Activated CD4-positive, alpha-beta T cell treated with anti-CD3 and anti-CD28 coated beads for 36 hours (primary cell): ENCODE measurements around the gene ATP5F1E. TPM values are rescaled to one million over a fixed set of nuclear protein-coding genes. Genes with fewer than 3 reads are reported as not detected.

Experiments used
- ATAC-seq: fragments of 200-7000 bp; cut with Tn5 transposase; one replicate; pipeline ENCODE4 v1.10.0; 2021; ENCODE audit warnings: mild to moderate bottlenecking, moderate library complexity
- CTCF ChIA-PET: fragments of 350-600 bp; sonication (Branson Sonifier 250); formaldehyde crosslinking; loops from one replicate; lab custom pipeline; 2021; ENCODE audit warnings: antibody characterized with exemption; lab: Charles Lee
- POLR2A ChIA-PET: fragments of 350-600 bp; sonication (Branson Sonifier 250); formaldehyde crosslinking; loops from one replicate; lab custom pipeline; 2021; ENCODE audit warnings: antibody characterized with exemption, inconsistent platforms; lab: Charles Lee
- DNase-seq: peaks from one replicate; pipeline ENCODE4 v3.0.0-alpha.2; 2020
- H3K27ac Mint-ChIP-seq: one replicate; pipeline ENCODE4 v1.8.0; 2021; ENCODE audit warnings: mixed read lengths
- H3K27me3 Mint-ChIP-seq: one replicate; pipeline ENCODE4 v1.8.0; 2021; ENCODE audit warnings: mixed read lengths
- H3K36me3 Mint-ChIP-seq: one replicate; pipeline ENCODE4 v1.8.0; 2021; ENCODE audit warnings: low read depth, mixed read lengths
- H3K4me1 Mint-ChIP-seq: one replicate; pipeline ENCODE4 v1.8.0; 2021; ENCODE audit warnings: mixed read lengths
- H3K4me3 Mint-ChIP-seq: one replicate; pipeline ENCODE4 v1.8.0; 2021; ENCODE audit warnings: mild to moderate bottlenecking, moderate library complexity, mixed read lengths
- H3K9me3 Mint-ChIP-seq: one replicate; pipeline ENCODE4 v1.8.0; 2021; ENCODE audit warnings: low read depth, mixed read lengths
- intact Hi-C, 2 experiments: fragments of 100-400 bp; cut with DNase I in 1 of 2; cut with micrococcal nuclease in 1 of 2; formaldehyde crosslinking; loops; one replicate each; pipeline versions ENCODE4 v1.14.2 to v1.15.1; 2022 to 2024; cut with DNase I, micrococcal nuclease
- total RNA-seq, 2 experiments: library from RNA; stranded (reverse); gene quantifications; one replicate each; pipeline ENCODE4 v1.2.3, GENCODE V29; 2021

ATP5F1E gene
- 10 to 100 TPM; 63.5 to 76.1 TPM for total RNA-seq

- peak within 1 kb of the TSS; percentile 96 for H3K27ac Mint-ChIP-seq
- CTCF ChIA-PET, result interaction anchor here (0.8 to 1.4 kb wide), 8 partner anchors 10 to 190 kb away, joined by 3 to 6 read pairs (median 4); no protein-coding TSS in a partner anchor
- DNase-seq (peak; percentile 98), ATAC-seq (peak; percentile 95)
- no peaks in the 10 kb centered on the region for H3K9me3 Mint-ChIP-seq
- peaks cover 70% of the 10 kb centered on the region for H3K36me3 Mint-ChIP-seq
- POLR2A ChIA-PET, result interaction anchor here (0.5 to 1.7 kb wide), 20 partner anchors 8 to 675 kb away, joined by 3 to 16 read pairs (median 3); partner anchors contain the start of genes NELFCD and PRELID3B
- peak within 1 kb of the TSS; percentile 87 for H3K4me3 Mint-ChIP-seq
- no peaks in the 10 kb centered on the region for H3K27me3 Mint-ChIP-seq
- intact Hi-C loops, result loop anchor here (1.0 to 5.0 kb wide), 15 partner anchors 10 to 1640 kb away; partner anchors contain the start of genes NELFCD (in 2 of the 2), PRELID3B (in 2 of the 2), CTSZ (in 1 of the 2) and RAB22A (in 1 of the 2)
- peaks cover 73% of the 10 kb centered on the region for H3K4me1 Mint-ChIP-seq
Observed at GRCh38 chr20:59032023-59032712, at the start of gene ATP5F1E. TSS of gene ATP5F1E (minus strand) at chr20:59032335. CDS start at chr20:59032251, 84 bp downstream.

- Mint-ChIP-seq H3K36me3 (no peaks in the 10 kb centered on the region), H3K9me3 (no peaks in the 10 kb centered on the region), H3K4me1 (peaks cover 23% of the 10 kb centered on the region), H3K27ac (no peak overlapping the region), H3K27me3 (peaks cover 12% of the 10 kb centered on the region), H3K4me3 (no peak overlapping the region)
- intact Hi-C loops, result loop anchor here in 1 of 2 experiments (10.0 kb wide), 1 partner anchor 414 kb away; no protein-coding TSS in a partner anchor
- no peak for ATAC-seq
- ChIA-PET POLR2A (no interaction called here), CTCF (interaction anchor here (0.7 to 0.8 kb wide), 3 partner anchors 14 to 750 kb away, joined by 3 to 4 read pairs (median 4); no protein-coding TSS in a partner anchor)
- no peak for DNase-seq
Observed at GRCh38 chr20:59081036-59081435, 48.9 kb upstream of the ATP5F1E start.

GRCh38 chr20:59078231-59078630 lies 46.1 kb upstream of the ATP5F1E start:
- Mint-ChIP-seq H3K4me1 (peaks cover 49% of the 10 kb centered on the region), H3K36me3 (no peaks in the 10 kb centered on the region), H3K9me3 (no peaks in the 10 kb centered on the region), H3K27me3 (peaks cover 15% of the 10 kb centered on the region), H3K4me3 (no peak overlapping the region), H3K27ac (no peak overlapping the region)
- ATAC-seq, result peak; percentile 63
- no peak for DNase-seq
- intact Hi-C loops, result loop anchor here in 1 of 2 experiments (5.0 to 10.0 kb wide), 2 partner anchors 206 to 593 kb away; no protein-coding TSS in a partner anchor
- POLR2A ChIA-PET, result no interaction called here
- CTCF ChIA-PET, result no interaction called here

- H3K27ac Mint-ChIP-seq, result peak overlapping the region; percentile 52
- CTCF ChIA-PET, result no interaction called here
- no peak overlapping the region for H3K4me3 Mint-ChIP-seq
- no peak for ATAC-seq
- no peaks in the 10 kb centered on the region for H3K9me3 Mint-ChIP-seq
- POLR2A ChIA-PET, result no interaction called here
- intact Hi-C loops, result loop anchor here in 1 of 2 experiments (5.0 to 10.0 kb wide), 2 partner anchors 205 to 593 kb away; no protein-coding TSS in a partner anchor
- DNase-seq, result no peak
- peaks cover 19% of the 10 kb centered on the region for H3K27me3 Mint-ChIP-seq
- no peaks in the 10 kb centered on the region for H3K36me3 Mint-ChIP-seq
- peaks cover 49% of the 10 kb centered on the region for H3K4me1 Mint-ChIP-seq
Observed at GRCh38 chr20:59077705-59078104, 45.6 kb upstream of the ATP5F1E start.

GRCh38 chr20:59075934-59076508 lies 43.9 kb upstream of the ATP5F1E start:
- Mint-ChIP-seq H3K4me3 (no peak overlapping the region), H3K27me3 (peaks cover 18% of the 10 kb centered on the region), H3K4me1 (peaks cover 52% of the 10 kb centered on the region), H3K9me3 (no peaks in the 10 kb centered on the region), H3K27ac (no peak overlapping the region), H3K36me3 (no peaks in the 10 kb centered on the region)
- ChIA-PET POLR2A (interaction anchor here (0.5 to 0.9 kb wide), 2 partner anchors 105 to 187 kb away, joined by 3 read pairs; no protein-coding TSS in a partner anchor), CTCF (interaction anchor here (0.6 to 1.2 kb wide), 4 partner anchors 12 to 145 kb away, joined by 3 to 6 read pairs (median 3); no protein-coding TSS in a partner anchor)
- DNase-seq (peak; percentile 43), ATAC-seq (peak; percentile 67)
- intact Hi-C loops, result loop anchor here in 1 of 2 experiments (5.0 to 10.0 kb wide), 2 partner anchors 204 to 591 kb away; no protein-coding TSS in a partner anchor

- intact Hi-C loops, result loop anchor here (1.0 to 10.0 kb wide), 6 partner anchors 26 to 590 kb away; partner anchors contain the start of genes ATP5F1E (in 2 of the 2) and NELFCD (in 1 of the 2)
- Mint-ChIP-seq H3K9me3 (no peaks in the 10 kb centered on the region), H3K27ac (no peak overlapping the region), H3K4me3 (no peak overlapping the region), H3K4me1 (peaks cover 52% of the 10 kb centered on the region), H3K27me3 (peaks cover 18% of the 10 kb centered on the region), H3K36me3 (no peaks in the 10 kb centered on the region)
- peak; percentile 31 for DNase-seq
- ChIA-PET CTCF (interaction anchor here (0.6 to 1.7 kb wide), 4 partner anchors 9 to 200 kb away, joined by 3 to 6 read pairs (median 3); no protein-coding TSS in a partner anchor), POLR2A (no interaction called here)
- peak; percentile 79 for ATAC-seq
Observed at GRCh38 chr20:59074456-59074855, 42.3 kb upstream of the ATP5F1E start.

GRCh38 chr20:59073582-59073981 lies 41.4 kb upstream of the ATP5F1E start:
- Mint-ChIP-seq H3K27me3 (peaks cover 18% of the 10 kb centered on the region), H3K27ac (no peak overlapping the region), H3K9me3 (no peaks in the 10 kb centered on the region), H3K36me3 (no peaks in the 10 kb centered on the region), H3K4me1 (peaks cover 52% of the 10 kb centered on the region), H3K4me3 (no peak overlapping the region)
- intact Hi-C loops, result loop anchor here (5.0 to 10.0 kb wide), 3 partner anchors 41 to 589 kb away; partner anchors contain the start of gene ATP5F1E (in 1 of the 2)
- DNase-seq (no peak), ATAC-seq (no peak)
- POLR2A ChIA-PET, result no interaction called here
- CTCF ChIA-PET, result interaction anchor here (0.6 to 1.8 kb wide), 8 partner anchors 9 to 199 kb away, joined by 3 to 9 read pairs (median 3); no protein-coding TSS in a partner anchor

- ATAC-seq, result peak; percentile 20
- no peak overlapping the region for H3K4me3 Mint-ChIP-seq
- no peak overlapping the region for H3K27ac Mint-ChIP-seq
- peaks cover 30% of the 10 kb centered on the region for H3K4me1 Mint-ChIP-seq
- no peaks in the 10 kb centered on the region for H3K9me3 Mint-ChIP-seq
- H3K36me3 Mint-ChIP-seq, result no peaks in the 10 kb centered on the region
- intact Hi-C loops, result loop anchor here (5.0 to 10.0 kb wide), 3 partner anchors 39 to 586 kb away; partner anchors contain the start of gene ATP5F1E (in 1 of the 2)
- POLR2A ChIA-PET, result no interaction called here
- H3K27me3 Mint-ChIP-seq, result peaks cover 10% of the 10 kb centered on the region
- CTCF ChIA-PET, result interaction anchor here (0.8 to 1.4 kb wide), 4 partner anchors 9 to 388 kb away, joined by 3 to 5 read pairs (median 3); no protein-coding TSS in a partner anchor
- DNase-seq, result no peak
Observed at GRCh38 chr20:59071216-59071615, 39.1 kb upstream of the ATP5F1E start.

GRCh38 chr20:59069026-59069425 lies 36.9 kb upstream of the ATP5F1E start:
- no peak for DNase-seq
- POLR2A ChIA-PET, result no interaction called here
- no peak for ATAC-seq
- no peak overlapping the region for H3K4me3 Mint-ChIP-seq
- H3K4me1 Mint-ChIP-seq, result peaks cover 8% of the 10 kb centered on the region
- intact Hi-C loops, result no loop called here
- peaks cover 6% of the 10 kb centered on the region for H3K27me3 Mint-ChIP-seq
- CTCF ChIA-PET, result interaction anchor here (0.7 kb wide), 1 partner anchor 165 kb away, joined by 3 read pairs; no protein-coding TSS in a partner anchor
- no peak overlapping the region for H3K27ac Mint-ChIP-seq
- no peaks in the 10 kb centered on the region for H3K36me3 Mint-ChIP-seq
- H3K9me3 Mint-ChIP-seq, result no peaks in the 10 kb centered on the region

- CTCF ChIA-PET, result interaction anchor here (0.8 kb wide), 1 partner anchor 34 kb away, joined by 3 read pairs; no protein-coding TSS in a partner anchor
Observed at GRCh38 chr20:59068534-59068933, 36.4 kb upstream of the ATP5F1E start.

More at GRCh38 chr20:59068534-59068933, 36.4 kb upstream of the ATP5F1E start:
- no peaks in the 10 kb centered on the region for H3K36me3 Mint-ChIP-seq
- H3K27me3 Mint-ChIP-seq, result peaks cover 6% of the 10 kb centered on the region
- ATAC-seq (no peak), DNase-seq (no peak)
- H3K9me3 Mint-ChIP-seq, result no peaks in the 10 kb centered on the region
- H3K27ac Mint-ChIP-seq, result no peak overlapping the region
- POLR2A ChIA-PET, result no interaction called here
- intact Hi-C loops, result no loop called here
- H3K4me3 Mint-ChIP-seq, result no peak overlapping the region
- peaks cover 4% of the 10 kb centered on the region for H3K4me1 Mint-ChIP-seq
